HG03097 (cell line): Measurements from ENCODE around the gene SCRN1.
A peak's percentile ranks its signal among the peaks of the same experiment; 100 is the strongest.
"Not testable (repeated sequence)": the region's sequence is repeated elsewhere in the genome, so short reads cannot be mapped to it uniquely, and the experiment has no call there.

Experiments
- ATAC-seq: cut with Tn5 transposase; IDR thresholded peaks from one replicate; pipeline ENCODE4 v1.9.1; 2021; ENCODE audit not compliant: unreplicated experiment, low FRiP score

SCRN1 gene

GRCh38 chr7:29970158-29970557 is 19.4 kb downstream of the SCRN1 start:
- no peak for ATAC-seq

GRCh38 chr7:29969738-29970137 is 19.9 kb downstream of the SCRN1 start:
- ATAC-seq = no peak

- no peak for ATAC-seq
Observed at GRCh38 chr7:29968683-29969395, 20.8 kb downstream of the SCRN1 start.

GRCh38 chr7:29965030-29965429 is 24.6 kb downstream of the SCRN1 start:
- ATAC-seq = no peak

- ATAC-seq = no peak
Observed at GRCh38 chr7:29962035-29962434, 27.6 kb downstream of the SCRN1 start.

GRCh38 chr7:29961611-29962010 is 28.0 kb downstream of the SCRN1 start:
- ATAC-seq = not testable (repeated sequence)

- ATAC-seq = no peak
Observed at GRCh38 chr7:29958667-29959358, 30.8 kb downstream of the SCRN1 start.

GRCh38 chr7:29957521-29958310 is 31.9 kb downstream of the SCRN1 start:
- ATAC-seq = no peak

- ATAC-seq = no peak
Observed at GRCh38 chr7:29956487-29956836, 33.1 kb downstream of the SCRN1 start.

GRCh38 chr7:29955799-29956486 is 33.7 kb downstream of the SCRN1 start:
- ATAC-seq = peak; percentile 93

- no peak for ATAC-seq
Observed at GRCh38 chr7:29955075-29955792, 34.4 kb downstream of the SCRN1 start.

GRCh38 chr7:29953726-29954347 is 35.8 kb downstream of the SCRN1 start:
- ATAC-seq = no peak

- ATAC-seq = no peak
Observed at GRCh38 chr7:29951206-29951605, 38.4 kb downstream of the SCRN1 start.

- ATAC-seq = no peak
Observed at GRCh38 chr7:29950480-29950879, 39.1 kb downstream of the SCRN1 start.

GRCh38 chr7:29948587-29948986 is 41.0 kb downstream of the SCRN1 start:
- no peak for ATAC-seq

- ATAC-seq = no peak
Observed at GRCh38 chr7:29946428-29947186, 43.0 kb downstream of the SCRN1 start.

- ATAC-seq = no peak
Observed at GRCh38 chr7:29945259-29945809, 44.3 kb downstream of the SCRN1 start.

- no peak for ATAC-seq
Observed at GRCh38 chr7:29940199-29940598, 49.4 kb downstream of the SCRN1 start.

- ATAC-seq = no peak
Observed at GRCh38 chr7:29937132-29937531, 52.5 kb downstream of the SCRN1 start.
